Lung microvascular endothelial cell (primary cell): ENCODE measurements around the gene KHK. TPM values are rescaled to one million over a fixed set of nuclear protein-coding genes. Genes with fewer than 3 reads are reported as not detected.
A peak's percentile ranks its signal among the peaks of the same experiment; 100 is the strongest.

ENCODE experiments used
- DNase-seq, 2 donors: peaks; one replicate each; pipeline versions ENCODE4 v3.0.0 to v3.0.0-alpha.2; 2010; ENCODE audit warnings: low read depth in 2 of 2
- total RNA-seq: library from RNA; depleted of rRNA; stranded (reverse); fragments of >200 nt; gene quantifications from 2 replicates; pipeline ENCODE4 v1.2.1, GENCODE V29; 2014

KHK gene
- total RNA-seq, 1 donor from 2014 or later: 3.4 TPM

DNA sequence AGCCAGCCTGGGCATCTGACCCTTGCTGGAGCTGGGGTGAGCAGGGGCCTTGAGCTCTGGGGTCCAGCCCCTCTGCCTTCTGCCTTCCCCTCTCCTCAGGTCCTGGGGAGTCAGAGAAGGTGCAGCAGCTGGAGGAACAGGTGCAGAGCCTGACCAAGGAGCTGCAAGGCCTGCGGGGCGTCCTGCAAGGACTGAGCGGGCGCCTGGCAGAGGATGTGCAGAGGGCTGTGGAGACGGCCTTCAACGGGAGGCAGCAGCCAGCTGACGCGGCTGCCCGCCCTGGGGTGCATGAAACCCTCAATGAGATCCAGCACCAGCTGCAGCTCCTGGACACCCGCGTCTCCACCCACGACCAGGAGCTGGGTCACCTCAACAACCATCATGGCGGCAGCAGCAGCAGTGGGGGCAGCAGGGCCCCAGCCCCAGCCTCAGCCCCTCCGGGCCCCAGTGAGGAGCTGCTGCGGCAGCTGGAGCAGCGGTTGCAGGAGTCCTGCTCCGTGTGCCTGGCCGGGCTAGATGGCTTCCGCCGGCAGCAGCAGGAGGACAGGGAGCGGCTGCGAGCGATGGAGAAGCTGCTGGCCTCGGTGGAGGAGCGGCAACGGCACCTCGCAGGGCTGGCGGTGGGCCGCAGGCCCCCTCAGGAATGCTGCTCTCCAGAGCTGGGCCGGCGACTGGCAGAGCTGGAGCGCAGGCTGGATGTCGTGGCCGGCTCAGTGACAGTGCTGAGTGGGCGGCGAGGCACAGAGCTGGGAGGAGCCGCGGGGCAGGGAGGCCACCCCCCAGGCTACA lies 4.4 kb upstream of the KHK start:
- no peak for DNase-seq

DNA sequence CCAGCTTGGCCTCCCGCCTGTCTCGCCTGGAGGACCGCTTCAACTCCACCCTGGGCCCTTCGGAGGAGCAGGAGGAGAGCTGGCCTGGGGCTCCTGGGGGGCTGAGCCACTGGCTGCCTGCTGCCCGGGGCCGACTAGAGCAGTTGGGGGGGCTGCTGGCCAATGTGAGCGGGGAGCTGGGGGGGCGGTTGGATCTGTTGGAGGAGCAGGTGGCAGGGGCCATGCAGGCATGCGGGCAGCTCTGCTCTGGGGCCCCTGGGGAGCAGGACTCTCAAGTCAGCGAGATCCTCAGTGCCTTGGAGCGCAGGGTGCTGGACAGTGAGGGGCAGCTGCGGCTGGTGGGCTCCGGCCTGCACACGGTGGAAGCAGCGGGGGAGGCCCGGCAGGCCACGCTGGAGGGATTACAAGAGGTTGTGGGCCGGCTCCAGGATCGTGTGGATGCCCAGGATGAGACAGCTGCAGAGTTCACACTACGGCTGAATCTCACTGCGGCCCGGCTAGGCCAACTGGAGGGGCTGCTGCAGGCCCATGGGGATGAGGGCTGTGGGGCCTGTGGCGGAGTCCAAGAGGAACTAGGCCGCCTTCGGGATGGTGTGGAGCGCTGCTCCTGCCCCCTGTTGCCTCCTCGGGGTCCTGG lies 3.7 kb upstream of the KHK start:
- DNase-seq: no peak

DNA sequence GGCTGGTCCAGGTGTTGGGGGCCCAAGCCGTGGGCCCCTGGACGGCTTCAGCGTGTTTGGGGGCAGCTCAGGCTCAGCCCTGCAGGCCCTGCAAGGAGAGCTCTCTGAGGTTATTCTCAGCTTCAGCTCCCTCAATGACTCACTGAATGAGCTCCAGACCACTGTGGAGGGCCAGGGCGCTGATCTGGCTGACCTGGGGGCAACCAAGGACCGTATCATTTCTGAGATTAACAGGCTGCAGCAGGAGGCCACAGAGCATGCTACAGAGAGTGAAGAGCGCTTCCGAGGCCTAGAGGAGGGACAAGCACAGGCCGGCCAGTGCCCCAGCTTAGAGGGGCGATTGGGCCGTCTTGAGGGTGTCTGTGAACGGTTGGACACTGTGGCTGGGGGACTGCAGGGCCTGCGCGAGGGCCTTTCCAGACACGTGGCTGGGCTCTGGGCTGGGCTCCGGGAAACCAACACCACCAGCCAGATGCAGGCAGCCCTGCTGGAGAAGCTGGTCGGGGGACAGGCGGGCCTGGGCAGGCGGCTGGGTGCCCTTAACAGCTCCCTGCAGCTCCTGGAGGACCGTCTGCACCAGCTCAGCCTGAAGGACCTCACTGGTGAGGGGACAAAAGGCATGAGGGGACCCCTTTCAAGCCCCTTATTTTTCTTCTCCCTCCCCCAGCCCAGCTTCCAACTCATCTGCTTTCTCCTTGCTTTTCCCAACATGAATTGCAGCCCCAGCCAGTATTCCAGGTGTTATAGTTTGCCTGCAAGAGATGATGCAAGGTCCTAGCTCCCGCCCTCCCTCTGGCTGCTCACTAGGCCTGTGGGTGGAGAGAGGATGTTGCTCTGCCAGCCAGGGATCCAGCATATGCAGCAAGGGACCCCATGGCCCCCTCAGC lies 2.9 kb upstream of the KHK start:
- no peak for DNase-seq

DNA sequence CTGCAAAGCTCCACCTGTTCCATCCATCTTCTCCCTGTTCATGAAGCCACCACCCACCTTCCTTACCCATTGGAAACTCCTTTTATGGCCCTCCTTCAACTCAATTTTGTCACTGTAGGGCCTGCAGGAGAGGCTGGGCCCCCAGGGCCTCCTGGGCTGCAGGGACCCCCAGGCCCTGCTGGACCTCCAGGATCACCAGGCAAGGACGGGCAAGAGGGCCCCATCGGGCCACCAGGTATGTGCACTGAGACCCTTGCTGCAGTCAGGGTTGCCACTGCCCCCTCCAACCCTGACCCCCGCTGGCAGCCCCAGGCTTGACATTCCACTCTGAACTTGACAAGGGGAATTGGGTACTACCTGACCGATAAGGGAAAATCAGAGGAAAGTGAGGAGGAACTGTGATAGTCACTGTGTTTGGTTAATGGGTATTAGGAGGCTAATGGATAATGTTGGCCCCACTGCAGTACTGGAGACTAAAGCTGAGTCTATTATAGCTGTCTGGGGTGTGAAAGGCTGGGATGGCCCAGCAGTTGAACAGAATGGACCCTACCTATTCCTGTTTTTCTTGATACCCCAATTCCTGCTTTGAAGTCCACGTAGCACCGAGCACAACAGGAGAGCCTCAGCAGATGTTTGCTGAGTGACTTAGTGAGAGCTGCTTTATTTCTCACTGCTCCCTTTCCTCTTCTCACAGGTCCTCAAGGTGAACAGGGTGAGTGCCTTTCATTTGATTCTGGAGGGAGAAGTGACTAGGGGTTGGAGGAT lies 2.1 kb upstream of the KHK start:
- DNase-seq: no peak

DNA sequence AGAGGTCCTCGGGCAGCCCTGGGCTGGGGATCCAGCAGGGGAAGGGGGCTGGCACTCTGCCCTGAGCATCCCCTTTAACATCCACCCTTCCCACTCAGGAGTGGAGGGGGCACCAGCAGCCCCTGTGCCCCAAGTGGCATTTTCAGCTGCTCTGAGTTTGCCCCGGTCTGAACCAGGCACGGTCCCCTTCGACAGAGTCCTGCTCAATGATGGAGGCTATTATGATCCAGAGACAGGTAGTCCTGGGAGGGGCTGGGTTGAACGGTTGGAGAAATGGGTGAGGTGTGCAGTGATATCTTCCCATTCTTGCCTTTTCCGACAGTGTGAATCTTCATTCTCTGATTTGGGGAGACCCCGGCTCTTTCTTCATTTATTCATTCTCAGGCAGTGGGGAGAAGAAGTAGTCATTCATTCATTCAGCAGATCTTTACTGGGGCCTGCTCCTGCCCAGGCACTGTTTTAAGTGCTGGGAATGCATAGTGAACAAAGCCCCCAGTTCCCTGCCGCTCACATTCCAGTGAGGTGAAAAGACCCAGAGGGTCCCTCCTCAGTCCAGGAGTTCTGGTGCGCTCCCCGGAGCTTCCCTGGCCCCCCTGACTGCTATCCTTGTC lies 1.4 kb upstream of the KHK start:
- no peak for DNase-seq

DNA sequence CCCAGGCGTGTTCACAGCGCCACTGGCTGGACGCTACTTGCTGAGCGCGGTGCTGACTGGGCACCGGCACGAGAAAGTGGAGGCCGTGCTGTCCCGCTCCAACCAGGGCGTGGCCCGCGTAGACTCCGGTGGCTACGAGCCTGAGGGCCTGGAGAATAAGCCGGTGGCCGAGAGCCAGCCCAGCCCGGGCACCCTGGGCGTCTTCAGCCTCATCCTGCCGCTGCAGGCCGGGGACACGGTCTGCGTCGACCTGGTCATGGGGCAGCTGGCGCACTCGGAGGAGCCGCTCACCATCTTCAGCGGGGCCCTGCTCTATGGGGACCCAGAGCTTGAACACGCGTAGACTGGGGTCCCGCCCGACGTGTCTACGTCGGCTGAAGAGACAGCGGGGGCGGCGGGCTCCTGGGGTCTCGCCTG lies 891 bp upstream of the KHK start:
- peak; percentile 78 to 87 for DNase-seq

DNA sequence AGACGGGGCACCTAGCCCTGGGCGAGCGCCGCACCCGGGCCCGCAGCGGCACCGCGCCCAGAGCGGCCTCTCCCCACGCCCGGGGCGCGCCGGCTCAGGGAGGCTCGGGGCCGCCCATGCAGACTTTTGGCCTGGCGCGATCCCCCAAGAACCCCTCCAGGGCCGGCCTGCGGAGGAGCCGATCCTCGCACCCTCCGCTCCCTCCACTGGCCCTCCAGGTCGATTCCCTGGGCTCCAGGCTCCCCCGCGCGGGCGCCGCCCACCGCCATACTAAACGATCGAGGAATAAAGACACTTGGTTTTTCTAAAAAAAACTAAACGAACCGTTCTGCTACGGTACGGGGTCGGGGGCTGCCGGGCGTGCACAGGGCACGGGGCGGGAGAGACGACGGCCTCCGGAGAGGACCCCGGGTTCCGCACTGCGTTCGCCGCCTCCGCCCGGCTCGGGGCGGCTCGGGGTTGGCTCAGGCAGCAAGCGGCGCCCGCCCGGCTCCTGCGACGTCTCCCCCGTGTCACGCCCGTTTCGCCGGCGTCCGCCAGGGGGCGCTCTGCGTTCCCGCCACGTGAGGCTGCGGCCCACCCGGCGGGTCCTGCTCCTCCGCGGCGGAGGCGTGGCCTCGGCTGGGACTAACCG lies 365 bp upstream of the KHK start:
- peak; percentile 92 to 95 for DNase-seq

DNA sequence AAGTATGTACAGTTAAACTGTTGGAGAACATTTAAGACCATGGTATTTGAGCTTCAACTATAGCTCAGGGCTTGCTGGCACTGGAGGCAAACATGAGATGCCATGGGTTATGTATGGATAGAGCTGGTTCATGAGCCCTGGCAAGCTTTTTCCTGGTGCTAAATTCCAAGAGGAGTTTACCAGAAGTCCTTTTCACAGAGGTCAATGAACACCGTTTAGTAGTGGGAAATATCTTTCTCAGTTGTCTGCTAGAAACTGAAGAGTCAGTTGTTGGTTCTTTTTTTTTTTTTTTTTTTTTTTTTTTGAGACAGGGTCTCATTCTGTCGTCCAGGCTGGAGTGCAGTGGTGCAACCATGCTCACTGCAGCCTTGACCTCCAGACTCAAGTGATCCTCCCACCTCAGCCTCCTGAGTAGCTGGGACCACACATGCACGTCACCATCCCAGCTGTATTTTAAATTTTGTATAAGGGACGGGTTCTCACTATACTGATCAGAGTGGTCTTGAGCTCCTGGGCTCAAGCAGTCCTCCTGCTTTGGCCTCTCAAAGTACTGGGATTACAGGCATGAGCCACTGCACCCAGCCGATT lies 1.3 kb downstream of the KHK start:
- no peak for DNase-seq

DNA sequence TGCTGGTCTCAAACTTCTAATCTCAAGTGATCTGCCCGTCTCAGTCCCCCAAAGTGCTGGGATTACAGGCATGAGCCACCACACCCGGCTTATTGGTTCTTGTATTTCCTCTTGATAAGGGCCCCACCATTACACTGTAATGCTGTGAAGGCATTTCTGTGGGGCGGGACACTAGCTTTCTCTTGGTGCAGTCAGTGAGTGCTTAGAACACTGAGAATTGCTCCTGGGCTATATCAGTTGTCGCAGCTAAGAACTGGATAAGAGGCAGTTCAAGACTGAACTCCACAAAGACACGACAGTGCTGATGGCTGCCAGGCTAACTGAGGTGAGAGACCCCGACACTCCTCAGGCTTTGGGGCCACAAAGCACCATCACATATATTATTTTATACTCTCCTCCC lies 2.1 kb downstream of the KHK start:
- no peak for DNase-seq

DNA sequence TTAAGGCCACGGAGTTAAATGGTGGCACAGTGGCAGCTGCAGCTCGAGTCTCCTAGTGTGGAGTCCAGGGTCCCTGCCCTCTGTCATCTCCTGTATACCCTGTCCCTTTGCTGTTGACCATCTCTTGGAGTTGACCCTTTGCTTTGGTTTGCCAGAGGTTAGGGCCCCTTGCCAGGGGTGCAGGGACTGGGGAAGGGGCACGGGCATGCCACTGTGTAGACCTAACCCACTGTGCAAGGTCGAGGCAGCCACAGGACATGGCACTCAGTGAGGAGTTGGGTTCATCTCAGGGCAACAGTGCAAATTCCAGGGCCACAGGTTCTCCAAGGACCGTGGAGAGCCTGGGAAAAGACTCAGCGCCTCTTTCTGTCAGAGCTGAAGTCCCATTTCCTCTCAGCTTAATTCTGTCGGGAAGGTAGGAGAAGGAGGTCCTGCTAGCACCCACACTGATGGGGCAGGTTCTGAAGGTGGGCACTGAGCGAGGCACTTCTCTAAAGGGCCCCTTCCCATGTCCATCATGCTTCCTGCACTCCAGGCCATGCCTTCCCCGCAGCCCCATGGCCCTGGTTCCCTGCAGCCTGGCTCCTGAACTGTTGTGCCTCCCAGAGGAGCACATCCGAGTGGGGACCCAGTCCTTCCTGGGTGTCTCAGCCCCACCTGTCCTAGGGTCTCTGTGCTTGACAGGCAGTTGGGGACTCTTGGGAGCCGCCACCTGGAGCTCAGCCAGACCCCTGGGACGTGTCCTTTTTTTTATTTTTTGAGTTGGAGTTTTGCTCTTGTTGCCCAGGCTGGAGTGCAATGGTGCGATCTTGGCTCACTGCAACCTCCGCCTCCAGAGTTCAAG lies 2.8 kb downstream of the KHK start:
- no peak for DNase-seq

DNA sequence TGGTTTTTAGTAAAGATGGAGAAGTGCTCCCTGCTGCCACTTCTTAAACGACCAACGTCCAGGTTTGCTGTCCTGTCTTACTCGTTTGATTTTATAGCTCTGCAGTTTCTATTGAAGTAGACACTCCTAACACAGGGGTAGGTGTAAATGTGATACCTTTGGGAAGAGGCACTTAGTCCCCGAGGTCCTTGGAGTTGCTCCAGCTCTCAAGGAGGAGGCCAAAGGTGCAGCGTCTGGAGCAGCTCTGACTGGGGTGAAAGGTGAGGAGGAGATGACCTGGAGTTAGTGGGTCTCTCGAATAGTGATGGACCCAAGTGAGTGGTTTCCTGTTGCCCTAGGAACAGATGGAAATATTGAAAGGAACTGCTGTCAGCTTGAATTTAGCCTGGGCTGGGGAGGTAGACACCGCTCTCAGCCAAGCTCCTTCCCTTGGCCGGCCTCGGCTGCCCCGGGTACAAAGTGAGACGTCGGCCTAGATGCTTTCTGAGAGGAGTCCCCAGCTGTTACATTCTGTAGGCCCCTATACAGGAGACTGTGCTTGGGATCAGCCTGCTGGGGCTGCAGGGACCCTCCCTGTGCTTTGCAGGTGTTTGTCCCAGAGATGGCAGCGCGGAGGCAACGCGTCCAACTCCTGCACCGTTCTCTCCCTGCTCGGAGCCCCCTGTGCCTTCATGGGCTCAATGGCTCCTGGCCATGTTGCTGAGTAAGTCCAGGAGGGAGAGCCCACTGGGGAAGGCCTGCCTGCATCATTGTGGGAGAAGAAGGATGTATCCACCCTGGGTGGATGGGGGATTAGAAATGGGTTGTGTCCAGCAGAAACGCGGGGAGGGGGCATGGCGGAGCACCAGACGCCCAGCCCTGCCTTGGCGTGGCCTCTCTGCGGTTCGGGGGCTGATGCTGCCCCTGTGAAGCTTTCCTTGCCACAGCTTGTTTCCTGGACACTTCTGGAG lies 5.4 kb downstream of the KHK start:
- no peak for DNase-seq

DNA sequence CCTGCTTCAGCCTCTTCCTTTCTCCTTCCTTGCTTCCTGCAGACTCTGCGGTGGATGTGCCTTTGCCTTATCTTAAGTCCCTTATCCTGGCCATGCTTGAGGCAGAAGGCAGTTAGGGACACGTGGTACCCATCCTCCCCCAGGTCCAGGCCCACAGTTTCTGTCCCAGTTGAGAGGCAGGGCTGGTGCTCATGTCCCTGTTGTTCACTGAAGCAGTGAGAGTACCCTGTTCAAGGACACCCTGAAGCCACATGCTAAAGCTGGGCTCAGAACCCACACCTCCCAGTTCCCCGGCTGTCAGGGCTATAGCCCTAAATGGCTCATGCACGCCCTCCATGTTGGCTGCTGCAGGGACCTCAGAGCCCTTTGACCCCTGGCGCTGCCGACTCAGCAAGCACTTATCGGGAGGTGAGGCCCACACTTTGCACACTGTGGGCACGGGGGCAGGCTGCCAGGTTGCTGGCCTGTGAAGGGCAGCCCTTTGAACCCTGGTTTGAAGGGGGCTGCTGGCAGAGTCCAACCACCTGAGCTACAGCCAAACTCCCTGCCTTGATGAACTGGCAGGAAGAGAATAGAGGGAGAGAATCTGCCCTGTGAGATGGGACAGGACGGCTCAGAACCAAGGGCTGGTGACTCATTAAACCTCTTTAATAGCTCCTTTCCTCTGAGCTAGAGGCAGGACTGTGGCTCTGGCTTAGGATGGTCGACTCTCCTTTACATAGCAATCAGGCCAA lies 6.3 kb downstream of the KHK start:
- no peak for DNase-seq

DNA sequence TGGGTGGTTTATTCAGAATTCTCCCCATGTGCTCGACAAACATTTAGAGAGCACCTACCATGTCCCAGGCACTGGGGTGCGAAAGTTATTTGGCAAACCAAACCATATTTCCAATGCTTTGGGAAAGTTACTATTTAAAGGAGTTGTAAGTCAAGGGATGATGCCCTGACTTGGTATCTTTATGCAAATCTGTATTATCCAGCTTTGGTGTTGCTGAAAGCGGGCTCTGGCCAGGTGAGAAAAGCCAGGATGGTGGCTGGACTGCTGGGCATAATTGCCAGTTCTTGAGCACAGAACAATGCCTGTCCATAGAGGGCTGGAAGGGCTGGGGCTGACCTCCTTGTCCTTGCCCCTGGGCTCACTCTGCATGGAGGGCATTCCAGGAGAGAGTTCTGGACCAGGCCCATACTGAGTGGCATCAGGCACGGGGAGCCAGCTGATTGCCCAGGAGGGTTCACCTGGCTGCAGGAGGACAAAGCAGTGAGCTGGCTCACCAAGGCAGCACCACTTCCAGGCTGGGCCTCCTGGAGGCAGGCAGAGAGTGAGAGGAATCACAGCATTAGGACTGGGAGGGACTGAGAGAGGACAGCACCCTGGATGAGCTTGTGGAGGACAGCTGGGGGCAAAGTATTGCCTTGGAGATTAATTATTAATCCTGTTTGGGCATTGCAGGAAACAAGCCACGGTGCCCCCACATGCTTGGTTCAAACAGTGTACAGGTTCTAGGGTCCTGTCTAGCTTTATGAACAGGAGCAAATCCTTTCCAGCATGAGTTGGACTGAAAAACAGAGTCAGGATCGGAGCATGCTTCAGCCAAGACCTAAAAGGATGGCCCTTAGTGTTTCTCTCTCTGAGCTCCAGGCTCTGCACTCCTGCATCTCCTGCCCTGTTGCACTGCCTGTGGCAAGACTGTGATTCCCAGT lies 7.1 kb downstream of the KHK start:
- DNase-seq: no peak

DNA sequence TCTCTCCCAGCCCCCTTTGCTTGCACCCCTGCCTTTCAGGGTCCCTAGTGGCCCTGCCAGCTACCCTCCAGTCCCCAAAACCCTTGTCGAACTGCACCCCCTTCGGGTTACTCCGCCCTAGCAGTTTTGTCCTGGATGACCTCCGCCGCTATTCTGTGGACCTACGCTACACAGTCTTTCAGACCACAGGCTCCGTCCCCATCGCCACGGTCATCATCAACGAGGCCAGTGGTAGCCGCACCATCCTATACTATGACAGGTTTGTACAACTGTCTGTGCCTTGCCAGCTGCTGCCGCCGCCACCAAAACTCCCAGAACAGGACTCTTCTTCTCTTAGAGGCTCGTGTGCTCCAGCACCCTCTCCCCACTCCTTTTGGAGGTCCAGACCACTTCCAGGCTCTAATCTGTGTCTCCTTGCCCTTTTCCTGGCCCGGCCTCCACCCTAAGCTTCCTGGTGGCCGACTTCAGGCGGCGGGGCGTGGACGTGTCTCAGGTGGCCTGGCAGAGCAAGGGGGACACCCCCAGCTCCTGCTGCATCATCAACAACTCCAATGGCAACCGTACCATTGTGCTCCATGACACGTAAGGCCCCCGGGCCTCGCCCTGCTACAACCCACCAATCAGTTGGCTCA lies 7.9 kb downstream of the KHK start:
- no peak for DNase-seq

DNA sequence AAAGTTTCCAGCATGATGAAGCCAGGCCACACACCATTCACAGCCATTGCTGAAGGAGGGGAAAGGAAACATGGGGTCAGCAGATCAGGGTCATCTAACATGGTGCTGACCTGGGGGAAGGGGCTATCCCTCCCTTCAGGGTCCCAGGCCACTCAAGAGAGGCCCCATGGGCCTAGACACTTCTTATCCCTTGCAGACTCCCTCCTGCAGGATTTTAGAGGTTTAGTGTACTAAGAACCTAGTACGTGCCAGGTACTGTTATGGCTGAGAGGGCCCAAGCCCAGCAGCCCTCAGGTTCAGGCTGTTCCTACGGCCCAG lies 8.8 kb downstream of the KHK start:
- DNase-seq: no peak
